ENCODE results near the gene MEIKIN. TPM values are rescaled to one million over a fixed set of nuclear protein-coding genes. Genes with fewer than 3 reads are reported as not detected.
"Not testable (repeated sequence)": the region's sequence is repeated elsewhere in the genome, so short reads cannot be mapped to it uniquely, and the experiment has no call there.

The MEIKIN gene
- total RNA-seq, 2 experiments from 2014 or later, result 0.55 to 1.2 TPM

- Mint-ChIP-seq H3K4me3 (no peak overlapping the region), H3K36me3 (peaks cover 2% of the 10 kb centered on the region), H3K27me3 (peaks cover 4% of the 10 kb centered on the region), H3K9me3 (peaks cover 5% of the 10 kb centered on the region), H3K27ac (no peak overlapping the region), H3K4me1 (no peaks in the 10 kb centered on the region)
- ATAC-seq (ENCODE audit: low read depth) (no peak), DNase-seq (no peak)
- POLR2A ChIA-PET, result no interaction called here
Observed at GRCh38 chr5:131916481-131916880, 29.0 kb downstream of the MEIKIN start.

DNA sequence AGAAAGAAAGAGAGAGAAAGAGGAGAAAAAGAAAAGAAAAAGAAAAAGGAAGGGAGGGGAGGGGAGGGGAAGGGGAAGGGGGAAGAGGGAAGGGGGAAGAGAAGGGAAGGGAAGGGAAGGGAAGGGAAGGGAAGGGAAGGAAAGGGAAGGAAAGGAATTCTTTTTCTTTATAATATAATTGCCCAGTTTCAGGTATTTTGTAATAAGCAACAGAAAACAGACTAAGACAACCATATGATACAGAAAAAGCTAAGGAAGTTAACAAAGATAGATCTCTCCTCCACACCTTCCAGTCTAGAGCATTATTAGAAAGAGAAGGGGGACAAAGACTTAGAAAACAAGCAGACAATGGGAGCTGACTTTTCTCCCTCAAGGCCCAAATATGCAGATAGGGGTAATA, 31.0 kb downstream of the MEIKIN start:
- H3K4me3 Mint-ChIP-seq, result no peak overlapping the region
- ATAC-seq (ENCODE audit: low read depth), result no peak
- H3K9me3 Mint-ChIP-seq, result peaks cover 10% of the 10 kb centered on the region
- POLR2A ChIA-PET, result no interaction called here
- H3K27ac Mint-ChIP-seq, result no peak overlapping the region
- DNase-seq, result no peak
- H3K36me3 Mint-ChIP-seq, result peaks cover 2% of the 10 kb centered on the region
- H3K4me1 Mint-ChIP-seq, result no peaks in the 10 kb centered on the region
- peaks cover 4% of the 10 kb centered on the region for H3K27me3 Mint-ChIP-seq

DNA sequence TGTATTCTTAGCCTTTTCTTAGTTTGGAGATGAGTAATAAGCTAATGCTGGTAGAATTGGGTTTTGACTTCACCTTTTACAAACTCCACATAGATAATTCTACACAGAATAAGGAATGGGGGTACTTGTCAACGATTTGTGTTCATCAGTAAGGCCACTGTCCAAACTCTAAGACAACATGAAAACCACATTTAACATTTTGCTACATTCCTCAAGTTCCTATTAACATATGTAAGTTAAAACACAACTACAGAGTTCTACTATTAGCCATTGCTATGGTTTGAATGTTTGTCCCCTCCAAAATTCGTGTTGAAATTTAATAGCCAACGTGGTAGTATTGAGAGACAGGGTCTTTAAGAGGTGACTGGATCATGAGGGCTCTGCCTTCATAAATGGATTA, 31.9 kb downstream of the MEIKIN start:
- no peak overlapping the region for H3K27ac Mint-ChIP-seq
- no peak overlapping the region for H3K4me3 Mint-ChIP-seq
- DNase-seq (no peak), ATAC-seq (ENCODE audit: low read depth) (no peak)
- H3K36me3 Mint-ChIP-seq, result peaks cover 2% of the 10 kb centered on the region
- H3K27me3 Mint-ChIP-seq, result peaks cover 4% of the 10 kb centered on the region
- POLR2A ChIA-PET, result no interaction called here
- no peaks in the 10 kb centered on the region for H3K4me1 Mint-ChIP-seq
- H3K9me3 Mint-ChIP-seq, result peaks cover 12% of the 10 kb centered on the region

DNA sequence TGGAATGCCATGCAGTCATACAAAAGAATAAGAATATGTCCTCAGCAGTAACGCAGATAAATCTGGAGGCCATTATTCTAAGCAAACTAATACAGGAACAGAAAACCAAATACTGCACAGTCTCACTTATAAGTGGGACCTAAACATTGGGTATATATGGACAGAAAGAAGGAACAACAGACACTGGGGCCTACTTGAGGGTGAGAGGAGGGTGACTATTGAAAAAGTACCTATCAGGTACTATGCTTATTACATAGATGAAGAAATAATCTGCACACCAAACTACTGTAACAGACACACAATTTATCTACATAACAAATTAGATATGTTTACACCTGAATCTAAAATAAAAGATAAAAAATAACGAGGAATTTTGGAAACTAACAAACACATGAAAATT, 38.8 kb downstream of the MEIKIN start:
- DNase-seq, result no peak
- peaks cover 17% of the 10 kb centered on the region for H3K4me1 Mint-ChIP-seq
- POLR2A ChIA-PET, result no interaction called here
- no peak for ATAC-seq (ENCODE audit: low read depth)
- no peak overlapping the region for H3K4me3 Mint-ChIP-seq
- H3K36me3 Mint-ChIP-seq, result peaks cover 44% of the 10 kb centered on the region
- H3K9me3 Mint-ChIP-seq, result peaks cover 41% of the 10 kb centered on the region
- H3K27me3 Mint-ChIP-seq, result no peaks in the 10 kb centered on the region
- H3K27ac Mint-ChIP-seq, result no peak overlapping the region

DNA sequence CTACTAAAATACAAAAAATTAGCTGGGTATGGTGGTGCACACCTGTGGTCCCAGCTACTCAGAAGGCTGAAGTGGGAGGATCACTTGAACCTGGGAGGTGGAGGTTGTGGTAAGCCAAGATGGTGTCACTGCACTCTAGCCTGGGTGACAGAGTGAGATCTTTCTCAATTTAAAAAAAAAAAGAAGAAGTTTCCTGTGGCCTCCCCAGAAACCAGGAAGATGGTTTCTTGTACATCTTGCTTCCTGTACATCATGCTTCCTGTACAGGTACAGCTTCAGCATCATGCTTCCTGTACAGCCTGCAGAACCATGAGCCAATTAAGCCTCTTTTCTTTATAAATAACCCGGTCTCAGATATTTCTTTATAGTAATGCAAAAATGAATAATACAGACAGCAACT, 43.2 kb downstream of the MEIKIN start:
- Mint-ChIP-seq H3K36me3 (peaks cover 53% of the 10 kb centered on the region), H3K9me3 (peaks cover 39% of the 10 kb centered on the region), H3K27ac (peak overlapping the region; percentile 89), H3K4me3 (peak overlapping the region; percentile 52), H3K4me1 (peaks cover 22% of the 10 kb centered on the region)
- DNase-seq, H3K27me3 Mint-ChIP-seq: not testable (repeated sequence)
- peak; percentile 96 for ATAC-seq (ENCODE audit: low read depth)
- POLR2A ChIA-PET, result interaction anchor here (0.6 to 2.2 kb wide), 2 partner anchors 99 to 628 kb away, joined by 4 to 7 read pairs; no protein-coding TSS in a partner anchor

- peaks cover 42% of the 10 kb centered on the region for H3K9me3 Mint-ChIP-seq
Observed at GRCh38 chr5:131899686-131900085, 45.8 kb downstream of the MEIKIN start.

GRCh38 chr5:131883984-131884383, 61.5 kb downstream of the MEIKIN start:
- POLR2A ChIA-PET, result no interaction called here
- DNase-seq, result no peak
- Mint-ChIP-seq H3K36me3 (no peaks in the 10 kb centered on the region), H3K27ac (no peak overlapping the region), H3K9me3 (peaks cover 8% of the 10 kb centered on the region), H3K4me3 (no peak overlapping the region), H3K4me1 (peaks cover 2% of the 10 kb centered on the region), H3K27me3 (peaks cover 10% of the 10 kb centered on the region)
- ATAC-seq (ENCODE audit: low read depth), result no peak

More at GRCh38 chr5:131899686-131900085, 45.8 kb downstream of the MEIKIN start:
- POLR2A ChIA-PET, result no interaction called here
- Mint-ChIP-seq H3K27ac (no peak overlapping the region), H3K27me3 (peaks cover 10% of the 10 kb centered on the region), H3K36me3 (peaks cover 44% of the 10 kb centered on the region), H3K4me3 (no peak overlapping the region), H3K4me1 (peaks cover 22% of the 10 kb centered on the region)
- no peak for DNase-seq
- ATAC-seq (ENCODE audit: low read depth), result no peak

- H3K27ac Mint-ChIP-seq, result no peak overlapping the region
- no peak for ATAC-seq (ENCODE audit: low read depth)
- no peak for DNase-seq
- H3K4me3 Mint-ChIP-seq, result no peak overlapping the region
- peaks cover 1% of the 10 kb centered on the region for H3K36me3 Mint-ChIP-seq
- H3K4me1 Mint-ChIP-seq, result peaks cover 8% of the 10 kb centered on the region
- no peaks in the 10 kb centered on the region for H3K27me3 Mint-ChIP-seq
- POLR2A ChIA-PET, result no interaction called here
- H3K9me3 Mint-ChIP-seq, result peaks cover 4% of the 10 kb centered on the region
Observed at GRCh38 chr5:131879705-131880104, 65.8 kb downstream of the MEIKIN start.

DNA sequence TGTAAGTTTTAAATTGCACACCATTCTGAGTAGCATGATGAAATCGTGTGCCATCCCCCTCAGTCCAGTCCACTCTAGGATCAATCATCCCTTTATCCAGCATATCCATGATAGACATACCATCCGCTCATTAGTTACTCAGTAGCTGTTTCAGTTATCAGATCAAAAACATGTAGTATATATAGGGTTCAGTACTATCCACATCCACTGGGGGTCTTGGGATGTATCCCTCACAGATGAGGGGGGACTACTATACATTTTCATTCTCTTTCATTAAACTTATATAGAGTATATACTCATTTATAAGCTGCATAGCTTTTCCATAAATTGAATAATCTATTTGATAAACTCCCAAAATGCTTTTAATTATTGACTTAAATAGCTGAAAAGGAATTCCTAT, 67.6 kb downstream of the MEIKIN start:
- POLR2A ChIA-PET, result no interaction called here
- Mint-ChIP-seq H3K36me3 (peaks cover 1% of the 10 kb centered on the region), H3K4me1 (peaks cover 8% of the 10 kb centered on the region), H3K27me3 (peaks cover 5% of the 10 kb centered on the region), H3K9me3 (peaks cover 6% of the 10 kb centered on the region), H3K27ac (no peak overlapping the region), H3K4me3 (no peak overlapping the region)
- DNase-seq (no peak), ATAC-seq (ENCODE audit: low read depth) (no peak)

DNA sequence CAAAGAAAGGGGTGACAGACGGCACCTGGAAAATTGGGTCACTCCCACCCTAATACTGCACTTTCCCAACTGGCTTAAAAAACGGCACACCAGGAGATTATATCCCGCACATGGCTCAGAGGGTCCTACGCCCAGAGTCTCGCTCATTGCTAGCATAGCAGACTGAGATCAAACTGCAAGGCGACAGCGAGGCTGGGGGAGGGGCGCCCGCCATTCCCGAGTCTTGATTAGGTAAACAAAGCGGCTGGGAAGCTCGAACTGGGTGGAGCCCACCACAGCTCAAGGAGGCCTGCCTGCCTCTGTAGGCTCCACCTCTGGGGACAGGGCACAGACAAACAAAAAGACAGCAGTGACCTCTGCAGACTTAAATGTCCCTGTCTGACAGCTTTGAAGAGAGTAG, 74.2 kb downstream of the MEIKIN start:
- H3K27ac Mint-ChIP-seq; H3K27me3 Mint-ChIP-seq; H3K36me3 Mint-ChIP-seq; H3K4me1 Mint-ChIP-seq; H3K4me3 Mint-ChIP-seq; ATAC-seq (ENCODE audit: low read depth); POLR2A ChIA-PET; DNase-seq: not testable (repeated sequence)
- peaks cover 10% of the 10 kb centered on the region for H3K9me3 Mint-ChIP-seq

DNA sequence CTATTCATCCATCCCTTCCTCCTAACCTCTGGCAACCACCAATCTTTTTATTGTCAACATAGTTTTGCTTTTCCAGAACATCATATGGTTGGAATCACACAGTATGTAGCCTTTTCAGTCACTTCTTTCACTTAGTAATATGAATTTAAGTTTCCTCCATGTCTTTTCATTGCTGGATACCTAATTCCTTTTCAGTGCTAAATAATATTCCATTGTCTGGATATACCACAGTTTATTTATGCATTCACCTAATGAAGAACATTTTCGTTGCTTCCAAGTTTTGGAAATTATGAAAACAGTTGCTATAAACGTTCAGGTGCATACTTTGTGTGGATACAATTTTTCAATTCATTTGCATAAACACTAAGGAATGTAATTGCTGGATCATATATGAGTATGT, 77.9 kb downstream of the MEIKIN start:
- peaks cover 25% of the 10 kb centered on the region for H3K9me3 Mint-ChIP-seq
- no peak overlapping the region for H3K27ac Mint-ChIP-seq
- H3K36me3 Mint-ChIP-seq, result peaks cover 19% of the 10 kb centered on the region
- ATAC-seq (ENCODE audit: low read depth) (no peak), DNase-seq (no peak)
- H3K4me3 Mint-ChIP-seq, result no peak overlapping the region
- POLR2A ChIA-PET, result no interaction called here
- H3K4me1 Mint-ChIP-seq, result no peaks in the 10 kb centered on the region
- peaks cover 2% of the 10 kb centered on the region for H3K27me3 Mint-ChIP-seq

- Mint-ChIP-seq H3K4me1 (no peaks in the 10 kb centered on the region), H3K36me3 (peaks cover 17% of the 10 kb centered on the region), H3K27ac (no peak overlapping the region), H3K4me3 (no peak overlapping the region), H3K27me3 (peaks cover 2% of the 10 kb centered on the region), H3K9me3 (peaks cover 26% of the 10 kb centered on the region)
- POLR2A ChIA-PET, result no interaction called here
- DNase-seq (no peak), ATAC-seq (ENCODE audit: low read depth) (no peak)
Observed at GRCh38 chr5:131863700-131864099, 81.8 kb downstream of the MEIKIN start.

GRCh38 chr5:131857388-131857787, 88.1 kb downstream of the MEIKIN start:
- Mint-ChIP-seq H3K4me1 (peaks cover 16% of the 10 kb centered on the region), H3K27me3 (no peaks in the 10 kb centered on the region), H3K36me3 (peaks cover 14% of the 10 kb centered on the region), H3K27ac (no peak overlapping the region), H3K9me3 (peaks cover 17% of the 10 kb centered on the region), H3K4me3 (no peak overlapping the region)
- ATAC-seq (ENCODE audit: low read depth) (no peak), DNase-seq (no peak)
- POLR2A ChIA-PET, result no interaction called here

DNA sequence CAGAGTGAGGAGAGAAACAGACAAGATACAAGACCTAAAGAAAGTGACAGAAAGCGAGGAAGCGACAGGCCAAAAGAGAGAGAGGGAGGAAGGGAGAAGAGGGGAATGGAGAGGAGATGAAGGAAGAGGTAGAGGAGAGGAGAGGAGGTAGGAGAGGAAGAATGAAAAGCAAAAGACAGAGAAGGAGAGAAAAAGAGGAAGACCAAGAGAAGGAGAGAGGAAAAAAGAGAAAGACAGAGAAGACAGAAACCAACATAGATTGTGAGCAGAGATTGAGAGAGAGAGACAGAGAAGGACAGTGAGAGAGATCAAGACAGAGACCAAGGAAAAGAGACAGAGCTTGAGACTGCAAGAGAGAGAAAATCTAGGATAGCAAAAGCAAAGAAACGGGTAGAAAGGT, 90.0 kb downstream of the MEIKIN start:
- peaks cover 16% of the 10 kb centered on the region for H3K4me1 Mint-ChIP-seq
- ATAC-seq (ENCODE audit: low read depth) (no peak), DNase-seq (no peak)
- no peak overlapping the region for H3K4me3 Mint-ChIP-seq
- H3K27me3 Mint-ChIP-seq, result peaks cover 3% of the 10 kb centered on the region
- H3K36me3 Mint-ChIP-seq, result peaks cover 17% of the 10 kb centered on the region
- H3K9me3 Mint-ChIP-seq, result peaks cover 25% of the 10 kb centered on the region
- POLR2A ChIA-PET, result no interaction called here
- no peak overlapping the region for H3K27ac Mint-ChIP-seq

DNA sequence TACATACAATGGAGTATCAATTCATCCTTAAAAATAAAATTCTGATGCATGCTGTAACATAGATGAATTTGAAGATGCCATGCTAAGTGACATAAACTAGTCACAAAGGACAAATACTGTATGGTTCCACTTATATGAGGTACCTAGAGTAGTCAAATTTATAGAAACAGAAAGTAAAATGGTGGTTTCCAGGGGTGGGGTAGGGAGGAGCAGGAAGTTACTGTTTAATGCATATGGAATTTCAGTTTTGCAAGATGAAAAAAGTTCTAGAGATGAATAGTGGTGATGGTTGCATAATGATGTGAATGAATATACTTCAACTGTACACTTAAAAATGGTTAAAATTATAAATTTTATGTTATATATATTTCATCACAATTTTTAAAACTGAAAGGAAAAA, 91.3 kb downstream of the MEIKIN start:
- Mint-ChIP-seq H3K4me3 (peak overlapping the region; percentile 41), H3K4me1 (peaks cover 16% of the 10 kb centered on the region), H3K9me3 (peaks cover 28% of the 10 kb centered on the region), H3K27ac (peak overlapping the region; percentile 13), H3K27me3 (peaks cover 4% of the 10 kb centered on the region), H3K36me3 (peaks cover 20% of the 10 kb centered on the region)
- DNase-seq (no peak), ATAC-seq (ENCODE audit: low read depth) (peak; percentile 78)
- POLR2A ChIA-PET, result no interaction called here

All from activated naive CD8-positive, alpha-beta T cell treated with anti-CD3 and anti-CD28 coated beads, Interleukin-2, amount 10 ng/mL, durations not matched to agents 7 days and 5 days (primary cell).